ENCODE measurements around the gene ODAD4. TPM values are rescaled to one million over a fixed set of nuclear protein-coding genes. Genes with fewer than 3 reads are reported as not detected.

Gene ODAD4
- total RNA-seq, 2 donors from 2014 or later: 0.15 to 0.19 TPM

DNA sequence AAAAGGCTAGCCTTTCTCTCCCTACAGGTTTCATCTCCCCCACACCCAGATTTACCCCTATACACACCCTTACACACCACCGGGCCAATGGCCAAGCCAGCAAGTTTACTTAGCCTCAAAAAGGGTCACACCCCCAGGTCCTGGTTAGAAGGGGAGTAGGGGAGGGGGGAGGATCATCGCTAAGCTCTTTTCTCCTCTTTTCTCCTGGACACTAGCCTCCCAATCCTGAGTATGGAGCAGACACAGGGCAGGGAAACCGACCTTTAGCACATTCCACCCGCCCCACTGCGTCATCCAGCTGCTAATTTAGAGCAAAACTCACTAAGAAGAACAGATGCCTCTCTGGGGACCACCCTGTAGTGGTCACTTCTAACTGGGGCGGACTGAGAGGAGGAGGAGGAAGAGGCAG, 16.1 kb upstream of the ODAD4 start:
- no peak for DNase-seq
- Histone ChIP-seq H3K4me3 (no peak overlapping the region), H3K9me3 (no peaks in the 10 kb centered on the region), H3K27ac (no peak overlapping the region), H3K9ac (ENCODE audit: low read depth in 2 of 2, low read length in 2 of 2) (no peak overlapping the region), H3K27me3 (no peaks in the 10 kb centered on the region), H3K4me1 (peaks cover 9% of the 10 kb centered on the region), H3K36me3 (peaks cover 29% of the 10 kb centered on the region)
- intact Hi-C loops (cut with DNase I): no loop called here
- TF ChIP-seq, protein P1, sequence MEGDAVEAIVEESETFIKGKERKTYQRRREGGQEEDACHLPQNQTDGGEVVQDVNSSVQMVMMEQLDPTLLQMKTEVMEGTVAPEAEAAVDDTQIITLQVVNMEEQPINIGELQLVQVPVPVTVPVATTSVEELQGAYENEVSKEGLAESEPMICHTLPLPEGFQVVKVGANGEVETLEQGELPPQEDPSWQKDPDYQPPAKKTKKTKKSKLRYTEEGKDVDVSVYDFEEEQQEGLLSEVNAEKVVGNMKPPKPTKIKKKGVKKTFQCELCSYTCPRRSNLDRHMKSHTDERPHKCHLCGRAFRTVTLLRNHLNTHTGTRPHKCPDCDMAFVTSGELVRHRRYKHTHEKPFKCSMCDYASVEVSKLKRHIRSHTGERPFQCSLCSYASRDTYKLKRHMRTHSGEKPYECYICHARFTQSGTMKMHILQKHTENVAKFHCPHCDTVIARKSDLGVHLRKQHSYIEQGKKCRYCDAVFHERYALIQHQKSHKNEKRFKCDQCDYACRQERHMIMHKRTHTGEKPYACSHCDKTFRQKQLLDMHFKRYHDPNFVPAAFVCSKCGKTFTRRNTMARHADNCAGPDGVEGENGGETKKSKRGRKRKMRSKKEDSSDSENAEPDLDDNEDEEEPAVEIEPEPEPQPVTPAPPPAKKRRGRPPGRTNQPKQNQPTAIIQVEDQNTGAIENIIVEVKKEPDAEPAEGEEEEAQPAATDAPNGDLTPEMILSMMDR (IDR thresholded peaks at IDR 0.05): no peak

DNA sequence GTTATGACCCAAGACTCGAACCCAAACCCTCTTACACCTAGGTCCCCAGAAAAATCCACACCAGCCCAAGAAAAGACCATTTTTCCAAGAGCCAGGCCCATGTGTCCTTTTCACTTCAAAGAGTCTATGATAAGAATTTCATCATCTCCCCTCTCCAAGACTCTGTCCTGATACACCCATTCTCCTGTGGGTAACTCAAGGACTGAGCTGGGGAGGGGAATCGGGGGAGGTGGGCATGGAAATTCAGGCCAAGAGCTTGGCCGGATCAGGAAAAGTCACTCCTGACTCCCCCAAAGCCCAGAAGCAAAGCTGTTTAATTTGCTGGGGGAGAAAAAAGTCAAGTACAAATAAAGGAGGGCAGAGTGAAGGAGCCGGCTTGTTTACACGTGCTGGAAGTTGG, 15.4 kb upstream of the ODAD4 start:
- Histone ChIP-seq H3K9ac (ENCODE audit: low read depth in 2 of 2, low read length in 2 of 2) (no peak overlapping the region), H3K4me1 (peaks cover 14% of the 10 kb centered on the region), H3K27ac (no peak overlapping the region), H3K36me3 (peaks cover 24% of the 10 kb centered on the region), H3K9me3 (no peaks in the 10 kb centered on the region), H3K27me3 (no peaks in the 10 kb centered on the region), H3K4me3 (no peak overlapping the region)
- TF ChIP-seq, protein P1 (IDR thresholded peaks at IDR 0.05): no peak
- DNase-seq: no peak
- intact Hi-C loops (cut with DNase I): no loop called here

DNA sequence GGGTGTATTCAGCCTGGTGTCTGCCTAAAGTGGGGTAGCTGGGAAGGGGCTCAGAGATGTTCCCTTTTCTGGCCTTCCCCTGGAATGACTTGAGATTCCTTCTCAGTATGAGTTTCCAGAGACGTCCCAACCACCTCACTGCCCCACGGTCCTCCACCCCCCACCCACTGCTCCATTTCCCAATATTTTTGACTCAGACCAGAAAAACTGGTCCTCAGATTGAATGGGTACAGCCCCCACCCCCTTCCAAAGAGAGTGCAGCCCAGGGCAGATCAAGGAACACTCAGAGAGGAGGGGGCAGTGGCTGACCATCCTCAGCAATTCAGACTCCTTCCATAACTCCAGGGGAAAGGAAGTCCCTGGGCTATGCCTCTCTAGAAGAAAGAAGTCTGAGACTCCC, 14.9 kb upstream of the ODAD4 start:
- Histone ChIP-seq H3K9me3 (no peaks in the 10 kb centered on the region), H3K9ac (ENCODE audit: low read depth in 2 of 2, low read length in 2 of 2) (no peak overlapping the region), H3K27ac (no peak overlapping the region), H3K4me3 (no peak overlapping the region), H3K27me3 (no peaks in the 10 kb centered on the region), H3K4me1 (peaks cover 14% of the 10 kb centered on the region), H3K36me3 (peaks cover 21% of the 10 kb centered on the region)
- TF ChIP-seq, protein P1 (IDR thresholded peaks at IDR 0.05): no peak
- no peak for DNase-seq
- intact Hi-C loops (cut with DNase I): no loop called here

DNA sequence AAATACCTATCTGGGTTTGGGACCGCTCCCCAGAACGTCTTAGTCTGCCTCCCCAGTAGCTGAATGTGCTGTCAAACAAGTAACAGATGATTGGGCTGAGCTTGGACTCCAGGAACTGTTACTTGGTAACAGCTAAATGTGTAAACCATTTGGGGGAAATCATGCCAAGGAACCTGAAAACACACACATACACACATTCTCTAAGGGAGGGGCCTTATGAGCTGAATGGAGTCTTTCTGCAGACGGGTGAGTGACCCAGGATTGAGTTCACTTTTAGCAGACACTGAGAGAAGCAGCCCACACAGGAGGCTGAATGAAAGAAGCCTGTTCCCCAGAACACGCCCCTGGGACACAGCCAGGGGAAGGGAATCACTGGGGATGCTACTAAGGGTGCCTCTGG, 13.2 kb upstream of the ODAD4 start:
- Histone ChIP-seq H3K4me1 (peaks cover 14% of the 10 kb centered on the region), H3K9ac (ENCODE audit: low read depth in 2 of 2, low read length in 2 of 2) (peak overlapping the region; percentile 94 to 97), H3K27ac (no peak overlapping the region), H3K9me3 (no peaks in the 10 kb centered on the region), H3K4me3 (no peak overlapping the region), H3K36me3 (peaks cover 10% of the 10 kb centered on the region), H3K27me3 (no peaks in the 10 kb centered on the region)
- DNase-seq: peak; percentile 29
- intact Hi-C loops (cut with DNase I): no loop called here
- TF ChIP-seq, protein P1 (IDR thresholded peaks at IDR 0.05): no peak

DNA sequence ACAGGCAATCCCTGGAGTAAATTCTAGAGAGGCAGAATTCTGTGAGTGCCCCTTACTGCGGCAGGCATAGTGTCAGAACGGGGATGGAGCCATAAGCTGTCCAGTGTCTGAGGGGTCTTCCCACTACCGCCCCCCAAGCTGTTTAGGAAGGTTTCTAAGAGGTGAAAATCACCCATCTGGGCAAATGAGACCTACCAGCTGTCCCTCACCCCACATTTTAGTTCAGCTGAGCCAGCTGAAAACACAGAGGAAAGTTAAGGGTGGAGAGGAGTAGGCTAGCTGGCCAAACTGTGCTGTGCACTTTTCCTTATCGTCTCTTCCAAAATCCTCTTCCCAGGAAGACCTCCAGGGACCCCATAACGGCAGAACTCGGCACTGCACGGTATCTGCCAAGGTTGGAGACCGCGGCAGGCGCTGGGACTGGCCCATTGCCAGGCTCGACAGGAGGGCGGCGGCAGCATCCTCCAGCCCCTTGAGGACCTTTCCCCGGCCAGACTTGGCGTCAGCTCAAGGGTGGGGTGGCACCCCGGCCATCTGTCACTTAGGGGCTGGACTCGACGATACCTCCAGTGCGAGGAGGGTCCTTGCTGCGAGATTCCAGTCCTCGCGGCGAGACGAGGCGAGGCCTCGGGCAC, 12.6 kb upstream of the ODAD4 start:
- Histone ChIP-seq H3K9me3 (no peaks in the 10 kb centered on the region), H3K9ac (ENCODE audit: low read depth in 2 of 2, low read length in 2 of 2) (peak overlapping the region; percentile 94 to 97), H3K27me3 (no peaks in the 10 kb centered on the region), H3K4me1 (peaks cover 14% of the 10 kb centered on the region), H3K36me3 (peaks cover 4% of the 10 kb centered on the region), H3K4me3 (peak overlapping the region; percentile 96), H3K27ac (peak overlapping the region; percentile 90)
- TF ChIP-seq, protein P1 (IDR thresholded peaks at IDR 0.05): no peak
- intact Hi-C loops (cut with DNase I): no loop called here
- peak; percentile 78 for DNase-seq
